Left lung (tissue), 14 donors: Measurements from ENCODE around the gene MIGA1. TPM values are rescaled to one million over a fixed set of nuclear protein-coding genes. Genes with fewer than 3 reads are reported as not detected.

Experiments used
- ATAC-seq: fragments of 200-7000 bp; cut with Tn5 transposase; one replicate; pipeline ENCODE4 v1.9.1; 2020; ENCODE audit warnings: moderate library complexity
- DNase-seq, 4 donors: peaks; one replicate each; pipeline ENCODE4 v3.0.0-alpha.2; 2013 to 2020
- H3K27ac ChIP-seq, 2 donors: fragments of 200-600 bp; sonication (generic) in 1 of 2; one replicate each; pipeline versions ENCODE4 v1.5.0 to v1.8.0; 2020 to 2021
- H3K27me3 ChIP-seq, 2 donors: fragments of 200-600 bp; sonication (generic) in 1 of 2; one replicate each; pipeline versions ENCODE4 v1.5.0 to v1.8.0; 2020 to 2021
- H3K36me3 ChIP-seq, 2 donors: fragments of 200-600 bp; sonication (generic) in 1 of 2; one replicate each; pipeline versions ENCODE4 v1.5.0 to v1.8.0; 2020 to 2021
- H3K4me1 ChIP-seq, 2 donors: fragments of 200-600 bp; one replicate each; pipeline ENCODE4 v1.8.0; 2021
- H3K4me3 ChIP-seq, 2 donors: fragments of 200-600 bp; sonication (generic) in 1 of 2; one replicate each; pipeline versions ENCODE4 v1.5.0 to v1.8.0; 2020 to 2021; ENCODE audit warnings: mild to moderate bottlenecking in 1 of 2
- H3K9me3 ChIP-seq, 2 donors: fragments of 200-600 bp; sonication (generic) in 1 of 2; one replicate each; pipeline versions ENCODE4 v1.5.0 to v1.8.0; 2020 to 2021
- intact Hi-C, 2 donors: fragments of 100-400 bp; cut with DNase I; formaldehyde crosslinking; loops; one replicate each; pipeline versions ENCODE4 v1.11.2 to v1.14.2; 2022
- long read RNA-seq, 12 donors: library from polyadenylated mRNA in 2 of 12; unstranded in 2 of 12; transcript quantifications; one replicate each; pipeline ENCODE4 v2.0.0 and lab custom pipeline, GENCODE V29; 2019 to 2026
- polyA plus RNA-seq, 6 donors: library from polyadenylated mRNA; unstranded; fragments of 120-200 nt; gene quantifications; one replicate each; pipeline ENCODE4 v1.2.1, GENCODE V29; 2013; ENCODE audit not compliant: insufficient read length in 6 of 6
- total RNA-seq, 2 donors: library from RNA; stranded (reverse); fragmentation: NEBNext Ultra II Directional; extraction: Animal tissue kit (Norgen Biotek cat#: 25700); gene quantifications; one replicate each; pipeline ENCODE4 v1.2.1, GENCODE V29; 2021
- TF ChIP-seq, protein P1 (sequence below), 2 donors: fragments of 200-600 bp; sonication (generic) in 1 of 2; IDR thresholded peaks; one replicate each; pipeline versions ENCODE4 v1.5.0 to v1.8.0; 2021; ENCODE audit warnings: antibody characterized with exemption in 2 of 2
- donor health status: DM: no; HTN: yes; CAD: no.
- donor health status: DM: no; HTN: no; CAD: no.

Gene MIGA1
- total RNA-seq (10 to 100 TPM; 15.5 to 16.4 TPM), polyA plus RNA-seq (10 to 100 TPM; 17.2 to 20.5 (median 19.6) TPM)
- long read RNA-seq, donor 1, full-length matches to known transcripts, result 3 of 3 reads
- long read RNA-seq, donor 1, partial matches to known transcripts, result 0 of 3 reads
- long read RNA-seq, donor 1, other reads (novel, unspliced or antisense), result 0 of 3 reads
- long read RNA-seq, donor 2, full-length matches to known transcripts, result 2 of 2 reads
- long read RNA-seq, donor 2, partial matches to known transcripts, result 0 of 2 reads
- long read RNA-seq, donor 2, other reads (novel, unspliced or antisense), result 0 of 2 reads
- long read RNA-seq, donor 3, full-length matches to known transcripts, result 1 of 1 reads
- long read RNA-seq, donor 3, partial matches to known transcripts, result 0 of 1 reads
- long read RNA-seq, donor 3, other reads (novel, unspliced or antisense), result 0 of 1 reads
- long read RNA-seq, donor 4, full-length matches to known transcripts, result 2 of 8 reads
- long read RNA-seq, donor 4, partial matches to known transcripts, result 5 of 8 reads
- long read RNA-seq, donor 4, other reads (novel, unspliced or antisense), result 1 of 8 reads
- long read RNA-seq, donor 5, full-length matches to known transcripts, result 2 of 2 reads
- long read RNA-seq, donor 5, partial matches to known transcripts, result 0 of 2 reads
- long read RNA-seq, donor 5, other reads (novel, unspliced or antisense), result 0 of 2 reads
- long read RNA-seq, donor 6, result 0 reads
- long read RNA-seq, donor 7, partial matches to known transcripts, result 0 of 1 reads
- long read RNA-seq, donor 7, other reads (novel, unspliced or antisense), result 0 of 1 reads
- long read RNA-seq, donor 8, result 0 reads
- long read RNA-seq, donor 9, result 0 reads
- long read RNA-seq, donor 10, partial matches to known transcripts, result 0 of 1 reads
- long read RNA-seq, donor 10, other reads (novel, unspliced or antisense), result 1 of 1 reads
- long read RNA-seq, donor 11, full-length matches to known transcripts, result 3 of 3 reads
- long read RNA-seq, donor 11, partial matches to known transcripts, result 0 of 3 reads
- long read RNA-seq, donor 11, other reads (novel, unspliced or antisense), result 0 of 3 reads
- long read RNA-seq, donor 12, full-length matches to known transcripts, result 1 of 1 reads
- long read RNA-seq, donor 12, partial matches to known transcripts, result 0 of 1 reads
- long read RNA-seq, donor 12, other reads (novel, unspliced or antisense), result 0 of 1 reads

- H3K4me3 ChIP-seq, result peak within 1 kb of the TSS; percentile 81 to 91
- TF ChIP-seq, protein P1, sequence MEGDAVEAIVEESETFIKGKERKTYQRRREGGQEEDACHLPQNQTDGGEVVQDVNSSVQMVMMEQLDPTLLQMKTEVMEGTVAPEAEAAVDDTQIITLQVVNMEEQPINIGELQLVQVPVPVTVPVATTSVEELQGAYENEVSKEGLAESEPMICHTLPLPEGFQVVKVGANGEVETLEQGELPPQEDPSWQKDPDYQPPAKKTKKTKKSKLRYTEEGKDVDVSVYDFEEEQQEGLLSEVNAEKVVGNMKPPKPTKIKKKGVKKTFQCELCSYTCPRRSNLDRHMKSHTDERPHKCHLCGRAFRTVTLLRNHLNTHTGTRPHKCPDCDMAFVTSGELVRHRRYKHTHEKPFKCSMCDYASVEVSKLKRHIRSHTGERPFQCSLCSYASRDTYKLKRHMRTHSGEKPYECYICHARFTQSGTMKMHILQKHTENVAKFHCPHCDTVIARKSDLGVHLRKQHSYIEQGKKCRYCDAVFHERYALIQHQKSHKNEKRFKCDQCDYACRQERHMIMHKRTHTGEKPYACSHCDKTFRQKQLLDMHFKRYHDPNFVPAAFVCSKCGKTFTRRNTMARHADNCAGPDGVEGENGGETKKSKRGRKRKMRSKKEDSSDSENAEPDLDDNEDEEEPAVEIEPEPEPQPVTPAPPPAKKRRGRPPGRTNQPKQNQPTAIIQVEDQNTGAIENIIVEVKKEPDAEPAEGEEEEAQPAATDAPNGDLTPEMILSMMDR (IDR thresholded peaks at IDR 0.05), result no peak
- intact Hi-C loops, result no loop called here
- ATAC-seq, result peak; percentile 99
- peak within 1 kb of the TSS; percentile 57 to 68 for H3K27ac ChIP-seq
- no peaks in the 10 kb centered on the region for H3K9me3 ChIP-seq
- peaks cover 0 to 25% of the 10 kb centered on the region in 2 donors for H3K4me1 ChIP-seq
- H3K36me3 ChIP-seq, result peaks cover 0 to 13% of the 10 kb centered on the region in 2 donors
- H3K27me3 ChIP-seq, result no peaks in the 10 kb centered on the region
- DNase-seq, result peak; percentile 86 to 93 (median 93)
Measured at GRCh38 chr1:77779529-77780281, at the start of gene MIGA1. Gene MIGA1 (plus strand): TSS chr1:77779649. CDS start chr1:77783253, 3,604 bp downstream.

GRCh38 chr1:77732090-77732489, 47.4 kb upstream of the MIGA1 start:
- H3K36me3 ChIP-seq, result peaks cover 0 to 62% of the 10 kb centered on the region in 2 donors
- DNase-seq (no peak), ATAC-seq (no peak)
- no peaks in the 10 kb centered on the region for H3K4me1 ChIP-seq
- H3K9me3 ChIP-seq, result no peaks in the 10 kb centered on the region
- TF ChIP-seq, protein P1 (IDR thresholded peaks at IDR 0.05), result no peak
- H3K4me3 ChIP-seq, result no peak overlapping the region
- H3K27ac ChIP-seq, result no peak overlapping the region
- intact Hi-C loops, result no loop called here
- H3K27me3 ChIP-seq, result no peaks in the 10 kb centered on the region

- no peak overlapping the region for H3K4me3 ChIP-seq
- no peak for ATAC-seq
- H3K27ac ChIP-seq, result no peak overlapping the region
- H3K36me3 ChIP-seq, result peaks cover 0 to 31% of the 10 kb centered on the region in 2 donors
- intact Hi-C loops, result no loop called here
- no peak for DNase-seq
- H3K27me3 ChIP-seq, result no peaks in the 10 kb centered on the region
- TF ChIP-seq, protein P1 (IDR thresholded peaks at IDR 0.05), result no peak
- no peaks in the 10 kb centered on the region for H3K9me3 ChIP-seq
- H3K4me1 ChIP-seq, result no peaks in the 10 kb centered on the region
Measured at GRCh38 chr1:77739235-77739634, 40.2 kb upstream of the MIGA1 start.

- DNase-seq, result no peak
- TF ChIP-seq, protein P1 (IDR thresholded peaks at IDR 0.05), result no peak
Measured at GRCh38 chr1:77741316-77741715, 38.1 kb upstream of the MIGA1 start.

More at GRCh38 chr1:77741316-77741715, 38.1 kb upstream of the MIGA1 start:
- Histone ChIP-seq H3K4me1 (no peaks in the 10 kb centered on the region), H3K27ac (no peak overlapping the region), H3K27me3 (no peaks in the 10 kb centered on the region), H3K4me3 (no peak overlapping the region), H3K9me3 (no peaks in the 10 kb centered on the region), H3K36me3 (peaks cover 0 to 35% of the 10 kb centered on the region in 2 donors)
- intact Hi-C loops, result no loop called here
- no peak for ATAC-seq
